OCI-LY1 (cell line): ENCODE results near the gene CRMP1.

Experiments
- H2AFZ ChIP-seq: fragments of 200-600 bp; sonication (generic), shearing (Covaris generic); 2 replicates; pipeline ENCODE4 v1.6.0; 2014; ENCODE audit warnings: antibody characterized with exemption, mild to moderate bottlenecking, low read length
- H3F3A ChIP-seq: fragments of 200-600 bp; sonication (generic), shearing (Covaris generic); 2 replicates; pipeline ENCODE4 v1.6.0; 2014; ENCODE audit warnings: mild to moderate bottlenecking, antibody characterized with exemption, low read length, moderate library complexity; ENCODE audit not compliant: insufficient read depth
- H3K27ac ChIP-seq: fragments of 200-600 bp; sonication (generic); 2 replicates; pipeline ENCODE4 v1.5.1; 2014; ENCODE audit warnings: low read length, mixed run types, mild to moderate bottlenecking, low read depth; ENCODE audit not compliant: poor library complexity, severe bottlenecking
- H3K27me3 ChIP-seq: fragments of 200-600 bp; sonication (generic); 2 replicates; pipeline ENCODE4 v1.6.0; 2014; ENCODE audit warnings: antibody characterized with exemption, mild to moderate bottlenecking, low read length, moderate library complexity; ENCODE audit not compliant: insufficient read depth
- H3K36me3 ChIP-seq: fragments of 200-600 bp; sonication (generic); 2 replicates; pipeline ENCODE4 v1.6.1; 2014; ENCODE audit warnings: mild to moderate bottlenecking, antibody characterized with exemption, low read length, moderate library complexity, mixed read lengths; ENCODE audit not compliant: insufficient read depth
- H3K4me1 ChIP-seq: fragments of 200-600 bp; sonication (generic); 2 replicates; pipeline ENCODE4 v1.5.1; 2014; ENCODE audit warnings: mild to moderate bottlenecking, low read length, moderate library complexity; ENCODE audit not compliant: insufficient read depth, severe bottlenecking
- H3K4me2 ChIP-seq: fragments of 200-600 bp; sonication (generic), shearing (Covaris generic); 2 replicates; pipeline ENCODE4 v1.6.1; 2014; ENCODE audit warnings: low read length
- H3K4me3 ChIP-seq: fragments of 200-600 bp; sonication (generic); 2 replicates; pipeline ENCODE4 v1.5.1; 2014; ENCODE audit warnings: low read length, low read depth, mild to moderate bottlenecking, mixed read lengths; ENCODE audit not compliant: poor library complexity, severe bottlenecking
- H3K79me2 ChIP-seq: fragments of 200-600 bp; shearing (Covaris generic); 2 replicates; pipeline ENCODE4 v1.6.1; 2016; ENCODE audit warnings: mixed run types, low read length, mixed read lengths; ENCODE audit not compliant: insufficient read depth
- H3K9ac ChIP-seq: fragments of 200-600 bp; sonication (generic), shearing (Covaris generic); 2 replicates; pipeline ENCODE4 v1.6.1; 2014; ENCODE audit warnings: mild to moderate bottlenecking, low read length, mixed read lengths
- H3K9me2 ChIP-seq: fragments of 200-600 bp; sonication (generic), shearing (Covaris generic); 2 replicates; pipeline ENCODE4 v1.6.1; 2014; ENCODE audit warnings: low read depth, mild to moderate bottlenecking, low read length, mixed read lengths
- H3K9me3 ChIP-seq: fragments of 200-600 bp; shearing (Covaris generic); 2 replicates; pipeline ENCODE4 v1.6.1; 2014; ENCODE audit warnings: low read length, mixed read lengths
- H4K20me1 ChIP-seq: fragments of 200-600 bp; sonication (generic), shearing (Covaris generic); 2 replicates; pipeline ENCODE4 v1.6.0; 2016; ENCODE audit warnings: mild to moderate bottlenecking, low read length; ENCODE audit not compliant: insufficient read depth
- CTCF ChIP-seq: fragments of 200-600 bp; sonication (generic), shearing (Covaris generic); IDR thresholded peaks from 2 replicates; pipeline ENCODE4 v1.5.1; 2017; ENCODE audit warnings: mild to moderate bottlenecking, antibody characterized with exemption, low read length, moderate library complexity, mixed read lengths
- EZH2 ChIP-seq: fragments of 200-600 bp; sonication (generic), shearing (Covaris generic); IDR thresholded peaks from 2 replicates; pipeline ENCODE4 v1.8.0; 2017; ENCODE audit warnings: borderline replicate concordance, mixed run types, mild to moderate bottlenecking, antibody characterized with exemption, low read length, moderate library complexity, mixed read lengths

CRMP1 gene

GRCh38 chr4:5892323-5893003 is 423 bp downstream of the CRMP1 start:
- no peak overlapping the region for H3K27ac ChIP-seq
- no peaks in the 10 kb centered on the region for H3K79me2 ChIP-seq
- no peaks in the 10 kb centered on the region for H4K20me1 ChIP-seq
- no peaks in the 10 kb centered on the region for H3K36me3 ChIP-seq
- no peaks in the 10 kb centered on the region for H3K9me2 ChIP-seq
- no peaks in the 10 kb centered on the region for H3F3A ChIP-seq
- no peaks in the 10 kb centered on the region for H3K4me1 ChIP-seq
- no peak overlapping the region for H2AFZ ChIP-seq
- no peaks in the 10 kb centered on the region for H3K9me3 ChIP-seq
- no peak overlapping the region for H3K4me3 ChIP-seq
- no peaks in the 10 kb centered on the region for H3K27me3 ChIP-seq
- H3K9ac ChIP-seq, result no peak overlapping the region
- no peak for TF ChIP-seq EZH2
- no peak for TF ChIP-seq CTCF
- H3K4me2 ChIP-seq, result no peak overlapping the region

- H3K79me2 ChIP-seq, result no peaks in the 10 kb centered on the region
- no peak overlapping the region for H3K4me3 ChIP-seq
- no peak overlapping the region for H3K9ac ChIP-seq
- H2AFZ ChIP-seq, result no peak overlapping the region
- H3K36me3 ChIP-seq, result no peaks in the 10 kb centered on the region
- H3K27ac ChIP-seq, result no peak overlapping the region
- H3K9me2 ChIP-seq, result no peaks in the 10 kb centered on the region
- H3F3A ChIP-seq, result no peaks in the 10 kb centered on the region
- H4K20me1 ChIP-seq, result no peaks in the 10 kb centered on the region
- no peak overlapping the region for H3K4me2 ChIP-seq
- no peaks in the 10 kb centered on the region for H3K4me1 ChIP-seq
- no peaks in the 10 kb centered on the region for H3K9me3 ChIP-seq
- no peak for TF ChIP-seq CTCF
- TF ChIP-seq EZH2, result no peak
- no peaks in the 10 kb centered on the region for H3K27me3 ChIP-seq
Observed at GRCh38 chr4:5891563-5892322, 1.1 kb downstream of the CRMP1 start.

- Histone ChIP-seq H3K4me3 (no peak overlapping the region), H3K9ac (no peak overlapping the region), H3F3A (no peaks in the 10 kb centered on the region), H3K79me2 (no peaks in the 10 kb centered on the region), H3K27me3 (no peaks in the 10 kb centered on the region), H3K4me2 (no peak overlapping the region), H2AFZ (no peak overlapping the region), H3K36me3 (no peaks in the 10 kb centered on the region), H3K9me2 (no peaks in the 10 kb centered on the region), H3K27ac (no peak overlapping the region), H4K20me1 (no peaks in the 10 kb centered on the region), H3K4me1 (no peaks in the 10 kb centered on the region), H3K9me3 (no peaks in the 10 kb centered on the region)
- TF ChIP-seq CTCF (no peak), EZH2 (no peak)
Observed at GRCh38 chr4:5890063-5890727, 2.7 kb downstream of the CRMP1 start.
